Measurements from ENCODE around the gene CDH12.

CDH12 gene

GRCh38 chr5:22846693-22847092 lies 6.5 kb downstream of the CDH12 start:
- in situ Hi-C loops (cut with HindIII; ENCODE audit: low pct_ligation_motif_present, low sequenced_read_pairs) = no loop called here
- H3K27me3 ChIP-seq (replicated peaks) = no peaks in the 10 kb centered on the region
- no peak for DNase-seq

GRCh38 chr5:22844636-22845035 lies 8.5 kb downstream of the CDH12 start:
- in situ Hi-C loops (cut with HindIII; ENCODE audit: low pct_ligation_motif_present, low sequenced_read_pairs) = no loop called here
- Histone ChIP-seq H3K4me3 (ENCODE audit: low read depth, low read length) (no peak overlapping the region), H3K27ac (no peak overlapping the region), H3K27me3 (replicated peaks) (no peaks in the 10 kb centered on the region), H3K36me3 (replicated peaks) (no peaks in the 10 kb centered on the region)
- DNase-seq = no peak
- no peak for TF ChIP-seq CTCF (IDR thresholded peaks at IDR 0.05; ENCODE audit: low read depth, low read length, missing control alignments)

More at GRCh38 chr5:22846693-22847092, 6.5 kb downstream of the CDH12 start:
- H3K27ac ChIP-seq = no peak overlapping the region
- no peaks in the 10 kb centered on the region for H3K36me3 ChIP-seq (replicated peaks)
- no peak overlapping the region for H3K4me3 ChIP-seq (ENCODE audit: low read depth, low read length)
- no peak for TF ChIP-seq CTCF (IDR thresholded peaks at IDR 0.05; ENCODE audit: low read depth, low read length, missing control alignments)

GRCh38 chr5:22844155-22844554 lies 9.0 kb downstream of the CDH12 start:
- in situ Hi-C loops (cut with HindIII; ENCODE audit: low pct_ligation_motif_present, low sequenced_read_pairs) = no loop called here
- no peak for TF ChIP-seq CTCF (IDR thresholded peaks at IDR 0.05; ENCODE audit: low read depth, low read length, missing control alignments)
- DNase-seq = no peak
- Histone ChIP-seq H3K36me3 (replicated peaks) (no peaks in the 10 kb centered on the region), H3K27me3 (replicated peaks) (no peaks in the 10 kb centered on the region), H3K4me3 (ENCODE audit: low read depth, low read length) (no peak overlapping the region), H3K27ac (no peak overlapping the region)

- in situ Hi-C loops (cut with HindIII; ENCODE audit: low pct_ligation_motif_present, low sequenced_read_pairs) = no loop called here
- H3K4me3 ChIP-seq (ENCODE audit: low read depth, low read length) = no peak overlapping the region
- DNase-seq = no peak
- no peak overlapping the region for H3K27ac ChIP-seq
- H3K27me3 ChIP-seq (replicated peaks) = no peaks in the 10 kb centered on the region
- no peak for TF ChIP-seq CTCF (IDR thresholded peaks at IDR 0.05; ENCODE audit: low read depth, low read length, missing control alignments)
- H3K36me3 ChIP-seq (replicated peaks) = no peaks in the 10 kb centered on the region
Observed at GRCh38 chr5:22842574-22842973, 10.6 kb downstream of the CDH12 start.

GRCh38 chr5:22837803-22838202 lies 15.3 kb downstream of the CDH12 start:
- no peak for TF ChIP-seq CTCF (IDR thresholded peaks at IDR 0.05; ENCODE audit: low read depth, low read length, missing control alignments)
- Histone ChIP-seq H3K36me3 (replicated peaks) (no peaks in the 10 kb centered on the region), H3K27ac (no peak overlapping the region), H3K4me3 (ENCODE audit: low read depth, low read length) (no peak overlapping the region), H3K27me3 (replicated peaks) (no peaks in the 10 kb centered on the region)
- in situ Hi-C loops (cut with HindIII; ENCODE audit: low pct_ligation_motif_present, low sequenced_read_pairs) = no loop called here
- DNase-seq = no peak

GRCh38 chr5:22835686-22836085 lies 17.5 kb downstream of the CDH12 start:
- H3K27ac ChIP-seq = no peak overlapping the region
- no peak for DNase-seq
- H3K27me3 ChIP-seq (replicated peaks) = no peaks in the 10 kb centered on the region
- in situ Hi-C loops (cut with HindIII; ENCODE audit: low pct_ligation_motif_present, low sequenced_read_pairs) = no loop called here
- no peaks in the 10 kb centered on the region for H3K36me3 ChIP-seq (replicated peaks)
- H3K4me3 ChIP-seq (ENCODE audit: low read depth, low read length) = no peak overlapping the region
- TF ChIP-seq CTCF (IDR thresholded peaks at IDR 0.05; ENCODE audit: low read depth, low read length, missing control alignments) = no peak

Measured in brain microvascular endothelial cell (primary cell).